DMS153 treated with DMSO at 0.1 percent for 48 hours (cell line): Measurements from ENCODE around the gene GALNT13.

Experiments used
- DNase-seq: peaks from one replicate; lab custom pipeline; 2025; ENCODE audit not compliant: unreplicated experiment; lab: John Stamatoyannopoulos, UW

GALNT13 gene

GRCh38 chr2:154203902-154204301, 332.2 kb downstream of the GALNT13 start:
- no peak for DNase-seq

GRCh38 chr2:154207288-154208047, 335.7 kb downstream of the GALNT13 start:
- DNase-seq, result no peak

GRCh38 chr2:154223726-154224125, 352.0 kb downstream of the GALNT13 start:
- DNase-seq, result no peak

GRCh38 chr2:154226931-154227330, 355.2 kb downstream of the GALNT13 start:
- no peak for DNase-seq

DNA sequence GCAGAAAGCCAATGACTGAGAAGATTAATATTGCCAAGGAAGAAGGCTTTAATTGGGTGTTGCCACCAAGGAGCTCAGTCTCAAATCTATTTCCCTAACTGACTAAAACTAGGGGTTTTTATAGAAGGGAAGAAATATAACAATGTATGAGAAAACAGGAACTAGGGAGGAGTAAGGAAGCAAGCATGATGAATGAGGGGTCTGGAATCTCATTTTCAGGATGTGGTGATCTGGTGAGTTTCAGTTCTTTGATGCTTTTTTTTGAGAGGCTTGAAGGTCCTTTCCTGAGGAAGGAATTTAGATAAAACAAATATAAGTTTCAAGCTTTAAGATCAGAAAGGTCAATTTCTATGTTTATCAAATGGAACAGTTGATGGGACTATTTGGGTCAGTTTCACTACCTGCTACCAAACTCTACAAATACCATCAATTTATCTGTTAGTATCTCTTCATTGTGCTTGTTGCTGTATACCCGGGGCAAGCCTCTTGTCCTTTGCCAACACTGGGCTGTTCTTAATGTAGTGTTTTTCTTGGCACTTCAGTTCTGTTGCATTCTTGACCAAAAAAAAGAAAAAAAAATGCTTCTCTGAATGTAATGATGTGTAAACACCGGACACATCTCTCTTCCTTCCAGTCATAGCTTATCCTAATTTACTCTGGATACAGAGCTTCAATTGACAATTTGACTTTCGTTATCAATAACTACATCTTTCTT, 357.0 kb downstream of the GALNT13 start:
- no peak for DNase-seq

DNA sequence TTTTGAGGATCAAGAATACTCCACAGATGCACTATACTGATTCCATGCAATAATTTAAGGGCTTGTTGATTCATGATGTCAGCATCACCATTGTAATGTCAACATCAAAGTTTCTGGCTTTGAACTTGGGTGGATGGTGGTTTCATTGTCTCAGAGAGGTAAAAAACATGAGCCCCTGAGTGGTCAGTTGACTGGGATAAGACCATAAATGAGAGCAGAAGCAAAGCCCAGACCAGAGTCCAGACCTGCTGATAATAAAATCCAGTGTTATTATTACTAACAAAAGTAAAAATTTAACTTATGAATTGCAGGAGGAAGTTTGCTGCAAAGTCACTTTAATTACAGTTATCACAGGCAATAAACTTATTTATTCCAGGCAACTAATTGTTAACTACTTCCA, 358.2 kb downstream of the GALNT13 start:
- no peak for DNase-seq

DNA sequence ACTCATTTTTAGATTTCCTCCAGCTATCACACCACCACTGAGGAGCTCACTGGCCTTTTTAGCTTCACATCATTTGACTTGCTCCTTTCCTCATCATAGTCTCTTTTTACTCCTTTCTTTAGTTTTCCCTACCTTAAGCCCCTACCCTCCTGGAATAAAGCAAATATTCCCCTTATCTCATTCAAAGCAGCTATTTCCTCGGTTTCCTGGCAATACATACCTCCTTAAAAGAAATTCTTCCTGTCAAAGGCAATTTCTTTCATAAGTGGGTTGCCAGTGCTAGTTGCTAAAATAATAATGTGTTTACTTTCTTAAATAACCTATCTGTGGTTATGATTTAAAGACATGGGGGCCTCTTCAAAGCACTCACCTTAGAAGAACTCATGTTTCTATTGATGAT, 359.3 kb downstream of the GALNT13 start:
- no peak for DNase-seq

GRCh38 chr2:154233231-154233630, 361.5 kb downstream of the GALNT13 start:
- DNase-seq, result no peak

DNA sequence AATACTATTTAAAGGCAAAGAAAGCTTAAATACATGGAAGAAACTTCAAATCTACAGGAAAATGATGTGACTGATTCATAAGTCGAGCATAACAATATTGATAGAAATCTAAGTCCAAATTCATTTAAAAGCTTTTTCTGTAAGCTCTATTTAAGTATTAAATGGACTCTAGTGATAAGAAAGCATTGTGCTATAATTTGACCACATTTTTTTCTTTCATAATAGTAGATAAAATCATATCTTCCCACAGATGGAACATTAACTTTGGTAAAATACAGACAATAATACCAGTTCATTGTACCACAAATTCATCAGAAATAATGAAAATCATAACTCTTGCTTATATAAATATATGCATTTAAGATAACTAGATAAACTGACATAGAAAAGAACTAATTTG, 366.5 kb downstream of the GALNT13 start:
- DNase-seq, result no peak

GRCh38 chr2:154240316-154240715, 368.6 kb downstream of the GALNT13 start:
- DNase-seq, result no peak

- no peak for DNase-seq
Measured at GRCh38 chr2:154240921-154241379, 369.2 kb downstream of the GALNT13 start.

GRCh38 chr2:154242687-154243086, 371.0 kb downstream of the GALNT13 start:
- no peak for DNase-seq

- DNase-seq, result no peak
Measured at GRCh38 chr2:154243685-154244084, 372.0 kb downstream of the GALNT13 start.

DNA sequence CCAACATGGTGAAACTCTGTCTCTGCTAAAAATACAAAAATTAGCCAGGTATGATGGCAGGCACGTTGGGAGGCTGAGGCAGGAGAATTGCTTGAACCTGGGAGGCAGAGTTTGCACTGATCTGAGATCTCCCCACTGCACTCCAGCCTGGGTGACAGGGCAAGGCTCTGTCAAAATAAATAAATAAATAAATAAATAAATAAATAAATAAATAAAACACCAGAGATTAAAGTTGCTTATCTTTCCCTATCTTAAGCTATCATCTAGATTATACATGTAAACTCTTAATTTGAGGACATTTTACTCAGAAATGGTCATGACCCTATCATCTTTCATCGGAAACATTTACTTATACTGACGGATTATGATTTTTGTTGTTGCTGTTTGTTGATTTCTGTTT, 373.2 kb downstream of the GALNT13 start:
- no peak for DNase-seq

- DNase-seq, result no peak
Measured at GRCh38 chr2:154247503-154247902, 375.8 kb downstream of the GALNT13 start.

- no peak for DNase-seq
Measured at GRCh38 chr2:154256136-154256535, 384.4 kb downstream of the GALNT13 start.

DNA sequence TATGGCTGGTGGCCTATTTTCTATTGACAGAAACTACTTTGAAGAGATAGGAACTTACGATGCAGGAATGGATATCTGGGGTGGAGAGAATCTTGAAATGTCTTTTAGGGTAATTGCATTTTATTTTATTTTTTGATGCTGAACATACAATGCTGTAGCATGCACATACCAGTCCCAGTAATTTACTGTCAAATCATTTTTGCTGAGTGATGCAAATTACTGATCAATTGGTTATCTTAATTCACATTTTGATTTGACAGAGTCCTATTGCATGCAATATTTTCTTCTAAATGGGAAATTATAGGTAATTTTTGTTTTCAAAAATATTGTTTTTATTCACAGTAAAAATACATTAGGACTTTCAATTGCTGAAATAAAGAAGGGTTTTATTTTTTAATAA, 387.3 kb downstream of the GALNT13 start:
- DNase-seq, result no peak

- no peak for DNase-seq
Measured at GRCh38 chr2:154261473-154262027, 389.8 kb downstream of the GALNT13 start.

DNA sequence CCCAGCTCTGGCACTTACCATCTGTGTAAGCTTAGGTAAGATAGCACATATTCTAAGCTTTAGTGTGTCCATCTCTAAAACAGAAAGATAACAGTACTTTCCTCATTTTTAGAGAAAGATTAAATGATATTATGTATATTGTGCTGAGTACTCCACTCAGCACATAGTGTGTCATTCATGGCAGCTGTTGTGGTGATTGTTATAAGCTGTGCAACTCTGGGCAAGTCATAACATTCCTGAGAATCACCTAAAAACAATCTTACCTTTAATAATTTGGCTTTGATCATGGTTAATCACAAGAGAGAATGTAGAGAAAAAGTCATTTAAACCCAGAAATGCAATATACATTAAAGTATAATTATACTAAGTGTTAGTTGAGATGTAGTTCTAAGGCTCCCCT, 391.5 kb downstream of the GALNT13 start:
- DNase-seq, result no peak

GRCh38 chr2:154264024-154264423, 392.3 kb downstream of the GALNT13 start:
- no peak for DNase-seq

DNA sequence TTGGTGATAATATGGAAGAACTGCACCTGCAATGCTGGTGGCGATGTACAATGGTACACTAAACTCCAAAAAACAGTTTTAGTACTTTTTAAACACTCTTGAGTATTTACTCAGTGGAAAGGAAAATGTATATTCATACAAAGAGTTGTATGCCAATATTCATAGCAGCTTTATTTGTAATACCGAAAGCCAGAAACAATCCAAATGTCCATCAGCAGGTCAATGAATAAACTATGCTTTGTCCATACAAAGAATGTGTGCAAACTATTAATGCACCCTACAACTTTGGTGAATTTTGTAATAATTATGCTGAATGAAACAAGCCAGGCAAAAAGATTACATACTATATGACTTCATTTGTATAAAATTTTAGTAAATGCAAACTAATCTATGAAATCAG, 396.3 kb downstream of the GALNT13 start:
- DNase-seq, result no peak

GRCh38 chr2:154280543-154280942, 408.8 kb downstream of the GALNT13 start:
- DNase-seq, result no peak
